GM10266 (cell line): ENCODE results near the gene NBEAL1.
"Not testable (repeated sequence)": the region's sequence is repeated elsewhere in the genome, so short reads cannot be mapped to it uniquely, and the experiment has no call there.

Experiments
- DNase-seq: peaks from one replicate; pipeline ENCODE4 v3.0.0; 2012; ENCODE audit errors: extremely low spot score
- CTCF ChIP-seq: IDR thresholded peaks from 2 replicates; pipeline ENCODE4 v1.5.1; 2012; ENCODE audit warnings: mild to moderate bottlenecking, low read depth; ENCODE audit not compliant: control insufficient read depth, insufficient read depth; ENCODE audit errors: missing control alignments

NBEAL1 gene

GRCh38 chr2:203164311-203164935 lies 149.7 kb downstream of the NBEAL1 start:
- DNase-seq: no peak
- TF ChIP-seq CTCF: no peak

GRCh38 chr2:203167751-203168150 lies 153.1 kb downstream of the NBEAL1 start:
- no peak for TF ChIP-seq CTCF
- no peak for DNase-seq

- no peak for DNase-seq
- no peak for TF ChIP-seq CTCF
Measured at GRCh38 chr2:203170502-203170901, 155.8 kb downstream of the NBEAL1 start.

- DNase-seq: no peak
- no peak for TF ChIP-seq CTCF
Measured at GRCh38 chr2:203175371-203175770, 160.7 kb downstream of the NBEAL1 start.

- no peak for TF ChIP-seq CTCF
- no peak for DNase-seq
Measured at GRCh38 chr2:203177361-203177760, 162.7 kb downstream of the NBEAL1 start.

GRCh38 chr2:203185864-203186263 lies 171.2 kb downstream of the NBEAL1 start:
- DNase-seq: no peak
- TF ChIP-seq CTCF: no peak

GRCh38 chr2:203190547-203190946 lies 175.9 kb downstream of the NBEAL1 start:
- DNase-seq: not testable (repeated sequence)

GRCh38 chr2:203191026-203191425 lies 176.4 kb downstream of the NBEAL1 start:
- DNase-seq: not testable (repeated sequence)
